Adrenal gland (tissue), 12 donors: Measurements from ENCODE around the gene CHRNB2. TPM values are rescaled to one million over a fixed set of nuclear protein-coding genes. Genes with fewer than 3 reads are reported as not detected.

Experiments used
- DNase-seq, 7 donors: peaks; one replicate each; pipeline ENCODE4 v3.0.0-alpha.2; 2019 to 2020
- H3K27ac ChIP-seq, 5 donors: fragments of 200-600 bp; sonication (generic) in 4 of 5; 1 replicate in 3 of 5; 2 replicates in 2 of 5; pipeline versions ENCODE4 v1.5.1 to v1.8.0; 2016 to 2020; ENCODE audit warnings: mild to moderate bottlenecking in 1 of 5
- H3K27me3 ChIP-seq: fragments of 200-600 bp; 2 replicates; pipeline ENCODE4 v1.8.0; 2021
- H3K36me3 ChIP-seq, 2 donors: fragments of 200-600 bp; replicated peaks in 1 of 2; 1 replicate in 1 of 2; 2 replicates in 1 of 2; pipeline versions ENCODE4 v1.5.1 to v1.8.0; 2018 to 2022
- H3K4me1 ChIP-seq, 2 donors: fragments of 200-600 bp; replicated peaks in 1 of 2; 1 replicate in 1 of 2; 2 replicates in 1 of 2; pipeline versions ENCODE4 v1.5.1 to v1.8.0; 2018 to 2021
- H3K4me3 ChIP-seq, 4 donors: fragments of 200-600 bp; sonication (generic) in 3 of 4; one replicate each; pipeline ENCODE4 v1.5.1; 2016 to 2018
- H3K9me3 ChIP-seq, 3 donors: fragments of 200-600 bp; sonication (generic) in 1 of 3; replicated peaks in 1 of 3; 1 replicate in 2 of 3; 2 replicates in 1 of 3; pipeline versions ENCODE4 v1.5.1 to v1.8.0; 2016 to 2021
- POLR2A ChIP-seq, 2 donors: fragments of 450-650 bp; IDR thresholded peaks; one replicate each; pipeline ENCODE4 v1.6.1; 2017; ENCODE audit warnings: antibody characterized with exemption in 2 of 2, mild to moderate bottlenecking in 2 of 2, moderate library complexity in 1 of 2
- WGBS, 4 donors: extraction: QIAGEN DNeasy Blood & Tissue Kit in 2 of 4; methylation state at CpG; one replicate each; pipeline versions ENCODE4 v1.1.5 to v1.1.7; 2013 to 2017; 5-methylcytosine and 5-hydroxymethylcytosine counted together
- intact Hi-C, 2 donors: fragments of 100-400 bp; cut with DNase I; formaldehyde crosslinking; loops; one replicate each; pipeline versions ENCODE4 v1.14.1 to v1.15.0; 2022 to 2023
- polyA plus RNA-seq, 3 donors: library from polyadenylated mRNA; stranded (reverse); fragments of 200-250 nt in 2 of 3; fragments of 350-450 nt in 1 of 3; fragmentation: Illumina TruSeq in 1 of 3; extraction: RNeasy Lipid Tissue Mini Kit (QIAGEN cat#74804) in 1 of 3; gene quantifications; one replicate each; pipeline ENCODE4 v1.2.3, GENCODE V29; 2013 to 2014
- total RNA-seq, 9 donors: library from RNA; depleted of rRNA in 4 of 9; stranded (reverse); fragments of >200 nt in 4 of 9; fragments of 120-200 nt in 1 of 9; fragmentation: NEBNext Ultra II Directional in 1 of 9; extraction: Animal tissue kit (Norgen Biotek cat#: 25700) in 1 of 9; gene quantifications; one replicate each; pipeline versions ENCODE4 v1.1.0 to v1.2.4, GENCODE V29; 2013 to 2023
- TF ChIP-seq, protein P1 (sequence below), 6 experiments: fragments of 450-650 bp in 4 of 6; fragments of 200-600 bp in 2 of 6; sonication (generic) in 1 of 6; IDR thresholded peaks; 1 replicate in 5 of 6; 2 replicates in 1 of 6; pipeline versions ENCODE4 v1.5.1 to v1.8.0; 2016 to 2021; ENCODE audit warnings: antibody characterized with exemption in 6 of 6, mild to moderate bottlenecking in 2 of 6, moderate library complexity in 1 of 6
- donor health status: healthy with polysubstance abuse.
- donor health status: Bipolar disorder and iron deficiency.
- donor health status: DM: yes; HTN: yes; CAD: no.
- donor health status: DM: no; HTN: no; CAD: no.
- donor health status: DM: no; HTN: no; CAD: no.
- donor health status: DM: yes; HTN: yes; CAD: no.

CHRNB2 gene
- total and polyA plus RNA-seq, 12 donors = 0.06 to 2.2 (median 0.74) TPM

- peaks cover 8 to 24% of the 10 kb centered on the region in 2 donors for H3K4me1 ChIP-seq
- H3K9me3 ChIP-seq = no peaks in the 10 kb centered on the region
- intact Hi-C loops = no loop called here
- no peak overlapping the region for H3K27ac ChIP-seq
- TF ChIP-seq POLR2A (IDR thresholded peaks at IDR 0.05) = no peak
- TF ChIP-seq, protein P1, sequence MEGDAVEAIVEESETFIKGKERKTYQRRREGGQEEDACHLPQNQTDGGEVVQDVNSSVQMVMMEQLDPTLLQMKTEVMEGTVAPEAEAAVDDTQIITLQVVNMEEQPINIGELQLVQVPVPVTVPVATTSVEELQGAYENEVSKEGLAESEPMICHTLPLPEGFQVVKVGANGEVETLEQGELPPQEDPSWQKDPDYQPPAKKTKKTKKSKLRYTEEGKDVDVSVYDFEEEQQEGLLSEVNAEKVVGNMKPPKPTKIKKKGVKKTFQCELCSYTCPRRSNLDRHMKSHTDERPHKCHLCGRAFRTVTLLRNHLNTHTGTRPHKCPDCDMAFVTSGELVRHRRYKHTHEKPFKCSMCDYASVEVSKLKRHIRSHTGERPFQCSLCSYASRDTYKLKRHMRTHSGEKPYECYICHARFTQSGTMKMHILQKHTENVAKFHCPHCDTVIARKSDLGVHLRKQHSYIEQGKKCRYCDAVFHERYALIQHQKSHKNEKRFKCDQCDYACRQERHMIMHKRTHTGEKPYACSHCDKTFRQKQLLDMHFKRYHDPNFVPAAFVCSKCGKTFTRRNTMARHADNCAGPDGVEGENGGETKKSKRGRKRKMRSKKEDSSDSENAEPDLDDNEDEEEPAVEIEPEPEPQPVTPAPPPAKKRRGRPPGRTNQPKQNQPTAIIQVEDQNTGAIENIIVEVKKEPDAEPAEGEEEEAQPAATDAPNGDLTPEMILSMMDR (IDR thresholded peaks at IDR 0.05) = no peak
- no peaks in the 10 kb centered on the region for H3K27me3 ChIP-seq
- peaks cover 0 to 62% of the 10 kb centered on the region in 2 donors for H3K36me3 ChIP-seq
- WGBS, 4 donors = 68 to 77% (median 74%) methylated on average over 5 of the region's 5 CpGs
- no peak for DNase-seq
- H3K4me3 ChIP-seq = no peak overlapping the region
These were observed 17.5 kb upstream of the CHRNB2 start for GRCh38 chr1:154550070-154550469.

- TF ChIP-seq, protein P1 (IDR thresholded peaks at IDR 0.05) = no peak
- intact Hi-C loops = no loop called here
- Histone ChIP-seq H3K4me1 (peaks cover 8 to 24% of the 10 kb centered on the region in 2 donors), H3K9me3 (no peaks in the 10 kb centered on the region), H3K27ac (no peak overlapping the region), H3K4me3 (no peak overlapping the region), H3K36me3 (peaks cover 0 to 68% of the 10 kb centered on the region in 2 donors), H3K27me3 (no peaks in the 10 kb centered on the region)
- WGBS, 4 donors = 62 to 76% (median 71%) methylated on average over 4 to 6 of the region's 6 CpGs
- no peak for DNase-seq
These were observed 16.9 kb upstream of the CHRNB2 start for GRCh38 chr1:154550657-154551056.

DNA sequence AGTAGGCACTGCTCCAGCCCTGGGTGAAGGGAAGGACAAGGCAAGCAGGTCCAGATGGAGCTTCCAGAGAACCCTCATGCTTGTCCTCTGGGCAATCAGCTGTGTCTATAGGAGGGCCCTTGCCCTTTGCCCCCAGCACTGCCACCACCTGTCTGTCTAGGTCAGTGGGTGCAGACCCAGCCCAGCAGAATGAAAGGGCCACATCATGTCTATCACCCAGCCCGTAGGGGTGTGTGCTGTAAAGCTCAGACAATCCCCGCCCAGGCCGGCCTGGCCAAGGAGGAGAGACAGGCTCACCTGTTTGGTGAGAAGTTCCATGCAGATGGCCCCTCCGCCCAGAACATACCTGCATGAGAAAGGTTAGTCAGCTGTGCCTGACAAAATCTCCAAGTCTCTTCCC, 16.1 kb upstream of the CHRNB2 start:
- 89 to 100% (median 94%) methylated on average over 1 to 4 of the region's 4 CpGs for WGBS, 4 donors
- Histone ChIP-seq H3K36me3 (peaks cover 0 to 70% of the 10 kb centered on the region in 2 donors), H3K4me3 (no peak overlapping the region), H3K27me3 (no peaks in the 10 kb centered on the region), H3K4me1 (peaks cover 12 to 30% of the 10 kb centered on the region in 2 donors), H3K27ac (no peak overlapping the region), H3K9me3 (no peaks in the 10 kb centered on the region)
- DNase-seq = no peak
- no peak for TF ChIP-seq POLR2A (IDR thresholded peaks at IDR 0.05)
- TF ChIP-seq, protein P1 (IDR thresholded peaks at IDR 0.05) = no peak
- intact Hi-C loops = no loop called here

DNA sequence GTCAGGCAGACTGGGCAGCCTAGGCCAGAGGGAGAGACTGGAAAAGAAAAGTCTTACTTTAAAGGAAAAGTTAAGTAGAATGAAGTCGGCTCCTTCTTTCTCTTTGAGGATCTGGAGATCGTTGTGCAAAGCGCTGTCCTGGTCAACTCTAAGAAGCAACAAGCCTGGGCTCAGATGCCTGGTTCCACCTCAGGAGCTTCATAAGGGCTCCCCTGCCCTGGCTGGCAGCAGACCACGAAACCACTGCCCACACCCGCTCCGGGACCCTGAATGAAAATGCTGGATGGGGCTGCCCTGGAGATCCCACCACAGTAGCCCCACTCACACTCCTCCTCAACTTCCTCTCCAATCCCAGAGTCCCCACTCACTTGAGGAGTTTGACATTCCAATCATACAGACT, 15.5 kb upstream of the CHRNB2 start:
- peaks cover 0 to 70% of the 10 kb centered on the region in 2 donors for H3K36me3 ChIP-seq

More for the DNA sequence above, 15.5 kb upstream of the CHRNB2 start:
- intact Hi-C loops = no loop called here
- 76 to 97% (median 93%) methylated on average over 2 to 6 of the region's 6 CpGs for WGBS, 4 donors
- H3K27ac ChIP-seq = no peak overlapping the region
- H3K9me3 ChIP-seq = no peaks in the 10 kb centered on the region
- H3K27me3 ChIP-seq = no peaks in the 10 kb centered on the region
- H3K4me3 ChIP-seq = no peak overlapping the region
- TF ChIP-seq, protein P1 (IDR thresholded peaks at IDR 0.05) = no peak
- TF ChIP-seq POLR2A (IDR thresholded peaks at IDR 0.05) = no peak
- no peak for DNase-seq
- H3K4me1 ChIP-seq = peaks cover 18 to 36% of the 10 kb centered on the region in 2 donors
